CD4-positive, alpha-beta T cell (primary cell): ENCODE results near the gene CST4. TPM values are rescaled to one million over a fixed set of nuclear protein-coding genes. Genes with fewer than 3 reads are reported as not detected.
"Not testable (repeated sequence)": the region's sequence is repeated elsewhere in the genome, so short reads cannot be mapped to it uniquely, and the experiment has no call there.

ENCODE experiments used
- ATAC-seq: fragments of 200-7000 bp; cut with Tn5 transposase; one replicate; pipeline ENCODE4 v1.10.0; 2022; ENCODE audit warnings: mild to moderate bottlenecking; ENCODE audit not compliant: poor library complexity
- CTCF ChIA-PET: fragments of 350-600 bp; sonication (Branson Sonifier 250); formaldehyde crosslinking; loops from one replicate; lab custom pipeline; 2021; ENCODE audit warnings: antibody characterized with exemption, inconsistent platforms; lab: Charles Lee
- POLR2A ChIA-PET: fragments of 350-600 bp; sonication (Branson Sonifier 250); formaldehyde crosslinking; loops from one replicate; lab custom pipeline; 2021; ENCODE audit warnings: antibody characterized with exemption, inconsistent platforms; lab: Charles Lee
- DNase-seq, 14 experiments: peaks; one replicate each; pipeline ENCODE4 v3.0.0-alpha.2; 2013 to 2020; ENCODE audit warnings: mixed read lengths in 2 of 14
- H3K27ac ChIP-seq, 2 donors: one replicate each; pipeline versions ENCODE4 v1.5.1 to v1.7.0; 2013; ENCODE audit warnings: low read length in 2 of 2, low read depth in 1 of 2, mild to moderate bottlenecking in 1 of 2
- H3K27me3 ChIP-seq, 2 experiments: 1 replicate in 1 of 2; 2 replicates in 1 of 2; pipeline versions ENCODE4 v1.6.1 to v1.7.0; 2013; ENCODE audit warnings: low read length in 2 of 2, control low read depth in 1 of 2, mild to moderate bottlenecking in 1 of 2, moderate library complexity in 1 of 2; ENCODE audit not compliant: insufficient read depth in 2 of 2, control insufficient read depth in 1 of 2
- H3K36me3 ChIP-seq: one replicate; pipeline ENCODE4 v1.6.1; 2013; ENCODE audit warnings: low read length, control low read depth; ENCODE audit not compliant: insufficient read depth
- H3K4me1 ChIP-seq: one replicate; pipeline ENCODE4 v1.6.1; 2013; ENCODE audit warnings: low read length, control low read depth; ENCODE audit not compliant: insufficient read depth
- H3K4me3 ChIP-seq: one replicate; pipeline ENCODE4 v1.5.1; 2013; ENCODE audit warnings: mild to moderate bottlenecking, low read length, moderate library complexity
- H3K9me3 ChIP-seq, 2 experiments: 1 replicate in 1 of 2; 2 replicates in 1 of 2; pipeline versions ENCODE4 v1.6.1 to v1.7.0; 2013; ENCODE audit warnings: low read length in 2 of 2, mild to moderate bottlenecking in 2 of 2, control low read depth in 1 of 2, moderate library complexity in 1 of 2; ENCODE audit not compliant: control insufficient read depth in 1 of 2, insufficient read depth in 1 of 2
- H3K27ac Mint-ChIP-seq: one replicate; pipeline ENCODE4 v1.8.0; 2020; ENCODE audit warnings: mixed read lengths
- H3K27me3 Mint-ChIP-seq: one replicate; pipeline ENCODE4 v1.8.0; 2021; ENCODE audit warnings: mixed read lengths
- H3K36me3 Mint-ChIP-seq: one replicate; pipeline ENCODE4 v1.8.0; 2021; ENCODE audit warnings: low read depth, mixed read lengths
- H3K4me1 Mint-ChIP-seq: one replicate; pipeline ENCODE4 v1.8.0; 2021; ENCODE audit warnings: low read depth, mixed read lengths
- H3K4me3 Mint-ChIP-seq: one replicate; pipeline ENCODE4 v1.8.0; 2020; ENCODE audit warnings: mild to moderate bottlenecking, mixed read lengths
- H3K9me3 Mint-ChIP-seq: one replicate; pipeline ENCODE4 v1.8.0; 2020; ENCODE audit warnings: mixed read lengths
- intact Hi-C, 2 experiments: fragments of 100-400 bp; cut with DNase I in 1 of 2; cut with micrococcal nuclease in 1 of 2; formaldehyde crosslinking; loops; one replicate each; pipeline versions ENCODE4 v1.15.1 to v1.9.0; 2023 to 2025; cut with DNase I, micrococcal nuclease
- total RNA-seq, 174 experiments: library from RNA in 2 of 174; stranded (reverse) in 2 of 174; gene quantifications; one replicate each; pipeline ENCODE4 v1.2.3 and lab custom pipeline; 2021 to 2026
- TF ChIP-seq, protein P1 (sequence below): fragments of 200-600 bp; IDR thresholded peaks from one replicate; pipeline ENCODE4 v1.8.0; 2022; ENCODE audit warnings: antibody characterized with exemption, mild to moderate bottlenecking

CST4 gene
- total RNA-seq, 2 experiments from 2014 or later: not detected

DNA sequence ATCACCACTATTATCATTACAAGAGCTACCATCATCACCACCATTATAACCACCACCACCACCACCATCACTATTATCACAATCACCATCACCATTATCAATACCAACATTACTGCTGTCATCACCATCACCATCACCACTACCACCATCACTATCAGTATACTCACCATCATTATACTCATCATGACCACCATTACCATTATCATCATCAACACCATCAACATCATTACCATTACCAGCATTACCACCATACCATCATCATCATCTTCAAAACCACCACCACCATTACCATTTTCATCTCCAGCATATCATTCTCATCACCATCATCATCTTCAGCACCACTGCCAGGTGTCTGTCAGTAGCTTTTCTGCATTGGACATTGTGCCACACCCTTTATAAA lies 22.9 kb upstream of the CST4 start:
- H3K27me3 Mint-ChIP-seq, H3K4me3 ChIP-seq, H3K4me3 Mint-ChIP-seq, H3K36me3 Mint-ChIP-seq, H3K4me1 ChIP-seq, H3K9me3 ChIP-seq, intact Hi-C loops, H3K4me1 Mint-ChIP-seq, H3K9me3 Mint-ChIP-seq, H3K27ac ChIP-seq, DNase-seq, H3K36me3 ChIP-seq, CTCF ChIA-PET, H3K27ac Mint-ChIP-seq, ATAC-seq, H3K27me3 ChIP-seq, POLR2A ChIA-PET: not testable (repeated sequence)

GRCh38 chr20:23710771-23711170 lies 21.9 kb upstream of the CST4 start:
- TF ChIP-seq, protein P1, sequence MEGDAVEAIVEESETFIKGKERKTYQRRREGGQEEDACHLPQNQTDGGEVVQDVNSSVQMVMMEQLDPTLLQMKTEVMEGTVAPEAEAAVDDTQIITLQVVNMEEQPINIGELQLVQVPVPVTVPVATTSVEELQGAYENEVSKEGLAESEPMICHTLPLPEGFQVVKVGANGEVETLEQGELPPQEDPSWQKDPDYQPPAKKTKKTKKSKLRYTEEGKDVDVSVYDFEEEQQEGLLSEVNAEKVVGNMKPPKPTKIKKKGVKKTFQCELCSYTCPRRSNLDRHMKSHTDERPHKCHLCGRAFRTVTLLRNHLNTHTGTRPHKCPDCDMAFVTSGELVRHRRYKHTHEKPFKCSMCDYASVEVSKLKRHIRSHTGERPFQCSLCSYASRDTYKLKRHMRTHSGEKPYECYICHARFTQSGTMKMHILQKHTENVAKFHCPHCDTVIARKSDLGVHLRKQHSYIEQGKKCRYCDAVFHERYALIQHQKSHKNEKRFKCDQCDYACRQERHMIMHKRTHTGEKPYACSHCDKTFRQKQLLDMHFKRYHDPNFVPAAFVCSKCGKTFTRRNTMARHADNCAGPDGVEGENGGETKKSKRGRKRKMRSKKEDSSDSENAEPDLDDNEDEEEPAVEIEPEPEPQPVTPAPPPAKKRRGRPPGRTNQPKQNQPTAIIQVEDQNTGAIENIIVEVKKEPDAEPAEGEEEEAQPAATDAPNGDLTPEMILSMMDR: no peak

DNA sequence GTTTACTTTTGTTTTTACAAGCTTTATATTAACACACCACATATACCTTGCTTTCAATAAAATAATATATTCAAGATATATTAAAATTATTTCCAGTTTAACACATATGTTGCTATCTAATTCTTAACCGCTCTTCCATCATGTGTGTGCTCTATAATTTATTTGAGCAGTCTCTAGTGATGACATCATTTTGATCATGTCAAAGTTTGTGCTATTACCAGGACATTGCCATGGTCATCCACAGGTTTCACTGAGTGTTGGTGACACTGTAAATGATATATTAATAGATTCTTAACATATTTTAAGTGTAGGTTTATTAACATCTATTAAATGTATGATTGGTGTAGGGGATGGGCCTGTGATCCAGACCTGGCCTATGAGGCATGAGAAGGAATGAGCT lies 17.1 kb upstream of the CST4 start:
- H3K4me1 Mint-ChIP-seq: no peaks in the 10 kb centered on the region
- Histone ChIP-seq H3K9me3 (no peaks in the 10 kb centered on the region), H3K4me1 (no peaks in the 10 kb centered on the region), H3K27me3 (no peaks in the 10 kb centered on the region), H3K27ac (no peak overlapping the region), H3K4me3 (no peak overlapping the region), H3K36me3 (no peaks in the 10 kb centered on the region)
- H3K27me3 Mint-ChIP-seq: peaks cover 12% of the 10 kb centered on the region
- H3K27ac Mint-ChIP-seq: no peak overlapping the region
- intact Hi-C loops: no loop called here
- H3K9me3 Mint-ChIP-seq: no peaks in the 10 kb centered on the region
- CTCF ChIA-PET: no interaction called here
- POLR2A ChIA-PET: no interaction called here
- no peaks in the 10 kb centered on the region for H3K36me3 Mint-ChIP-seq
- TF ChIP-seq, protein P1: no peak
- ATAC-seq: no peak
- no peak overlapping the region for H3K4me3 Mint-ChIP-seq
- DNase-seq: no peak

More at GRCh38 chr20:23710771-23711170, 21.9 kb upstream of the CST4 start:
- Mint-ChIP-seq H3K36me3 (no peaks in the 10 kb centered on the region), H3K4me1 (no peaks in the 10 kb centered on the region), H3K27ac (no peak overlapping the region), H3K9me3 (no peaks in the 10 kb centered on the region), H3K4me3 (no peak overlapping the region), H3K27me3 (peaks cover 4% of the 10 kb centered on the region)
- intact Hi-C loops: no loop called here
- ATAC-seq: no peak
- H3K4me1 ChIP-seq: no peaks in the 10 kb centered on the region
- H3K4me3 ChIP-seq: no peak overlapping the region
- no peaks in the 10 kb centered on the region for H3K36me3 ChIP-seq
- no peak overlapping the region for H3K27ac ChIP-seq
- POLR2A ChIA-PET: no interaction called here
- no peaks in the 10 kb centered on the region for H3K9me3 ChIP-seq
- DNase-seq: no peak
- no peaks in the 10 kb centered on the region for H3K27me3 ChIP-seq
- CTCF ChIA-PET: no interaction called here

DNA sequence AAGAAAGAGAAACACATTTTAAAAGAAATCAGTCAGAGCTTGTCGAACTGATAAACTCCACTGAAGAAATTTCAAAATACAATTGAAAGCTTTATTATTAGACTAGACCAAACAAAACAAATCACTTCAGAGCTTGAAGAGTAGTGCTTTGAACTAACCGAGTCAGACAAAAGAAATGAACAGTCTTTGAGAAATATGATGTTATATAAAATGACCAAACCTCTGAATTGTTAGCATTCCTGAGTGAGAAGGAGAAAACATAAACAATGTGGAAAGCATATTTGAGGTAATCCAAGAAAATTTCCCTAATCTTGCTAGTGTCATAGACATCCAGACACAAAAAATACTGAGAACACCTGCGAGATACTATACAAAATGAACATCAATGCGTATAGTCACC lies 13.2 kb upstream of the CST4 start:
- ATAC-seq: no peak
- CTCF ChIA-PET: no interaction called here

More for the DNA sequence above, 13.2 kb upstream of the CST4 start:
- H3K4me3 Mint-ChIP-seq: no peak overlapping the region
- H3K27me3 ChIP-seq: no peaks in the 10 kb centered on the region
- TF ChIP-seq, protein P1: no peak
- no peaks in the 10 kb centered on the region for H3K36me3 Mint-ChIP-seq
- H3K27ac Mint-ChIP-seq: no peak overlapping the region
- POLR2A ChIA-PET: no interaction called here
- no peak overlapping the region for H3K27ac ChIP-seq
- no peaks in the 10 kb centered on the region for H3K4me1 Mint-ChIP-seq
- H3K4me1 ChIP-seq: no peaks in the 10 kb centered on the region
- H3K4me3 ChIP-seq: no peak overlapping the region
- H3K27me3 Mint-ChIP-seq: peaks cover 12% of the 10 kb centered on the region
- no peaks in the 10 kb centered on the region for H3K9me3 ChIP-seq
- intact Hi-C loops: no loop called here
- DNase-seq: no peak
- no peaks in the 10 kb centered on the region for H3K36me3 ChIP-seq
- H3K9me3 Mint-ChIP-seq: no peaks in the 10 kb centered on the region
